Lower leg skin (tissue), 3 donors: ENCODE data around the gene TTLL5.

ENCODE experiments used
- CTCF ChIP-seq, 3 donors: fragments of 450-650 bp; IDR thresholded peaks; one replicate each; pipeline ENCODE4 v1.5.1; 2016; ENCODE audit warnings: antibody characterized with exemption in 3 of 3, mild to moderate bottlenecking in 3 of 3, moderate library complexity in 2 of 3
- POLR2A ChIP-seq, 2 donors: fragments of 450-650 bp; IDR thresholded peaks; one replicate each; pipeline ENCODE4 v1.6.1; 2016 to 2017; ENCODE audit warnings: antibody characterized with exemption in 2 of 2, mild to moderate bottlenecking in 1 of 2, moderate library complexity in 1 of 2

- TF ChIP-seq CTCF (IDR thresholded peaks at IDR 0.05) (no peak), POLR2A (IDR thresholded peaks at IDR 0.05) (no peak)
Measured at GRCh38 chr14:75662966-75663365, 1.9 kb downstream of the TTLL5 start.
